Medulla oblongata (tissue), 1 donor: ENCODE data around the gene EGFR.

ENCODE experiments used
- DNase-seq: peaks from one replicate; pipeline ENCODE4 v3.0.0-alpha.2; 2015; ENCODE audit errors: extremely low spot score

The EGFR gene

DNA sequence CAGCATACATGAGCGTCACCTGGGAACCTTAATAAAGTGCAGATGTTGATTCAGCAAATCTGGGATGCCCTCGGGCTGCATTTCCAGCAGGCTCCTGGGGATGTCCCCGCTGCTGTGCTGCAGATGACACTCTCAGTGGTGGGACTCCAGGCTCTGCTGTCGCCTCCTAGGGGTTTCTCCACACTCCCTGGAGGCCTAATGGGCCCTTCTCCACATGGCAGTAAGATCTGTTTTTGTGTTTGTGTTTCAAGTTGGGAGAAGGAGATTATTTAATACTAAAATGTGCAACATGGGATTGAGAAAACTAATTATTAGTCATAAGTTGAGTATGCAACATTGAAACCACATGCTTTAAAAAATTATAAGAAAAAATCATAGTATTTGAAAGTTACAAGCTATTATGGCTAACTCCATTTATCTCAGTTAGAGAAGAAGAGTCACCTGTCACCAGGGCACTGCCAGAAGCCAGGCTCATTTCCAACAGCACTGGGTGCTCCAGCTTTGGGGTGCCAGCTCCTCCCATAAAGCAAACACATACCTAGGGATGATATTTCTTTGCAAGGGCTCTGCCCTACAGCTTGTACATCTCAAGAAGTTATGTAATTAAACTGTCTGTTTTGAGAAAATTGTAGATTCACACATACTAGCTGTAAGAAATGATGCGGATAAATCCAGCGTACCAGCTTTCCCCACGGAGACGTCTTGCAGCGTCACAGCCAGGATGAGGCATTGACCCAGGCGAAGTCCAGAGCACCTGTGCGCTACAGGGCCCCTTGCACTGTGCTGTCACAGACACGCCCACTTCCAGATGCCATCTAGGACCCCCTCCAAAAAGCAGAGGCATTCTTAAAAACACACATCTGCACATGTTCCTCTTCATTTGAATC, 106.4 kb downstream of the EGFR start:
- no peak for DNase-seq

DNA sequence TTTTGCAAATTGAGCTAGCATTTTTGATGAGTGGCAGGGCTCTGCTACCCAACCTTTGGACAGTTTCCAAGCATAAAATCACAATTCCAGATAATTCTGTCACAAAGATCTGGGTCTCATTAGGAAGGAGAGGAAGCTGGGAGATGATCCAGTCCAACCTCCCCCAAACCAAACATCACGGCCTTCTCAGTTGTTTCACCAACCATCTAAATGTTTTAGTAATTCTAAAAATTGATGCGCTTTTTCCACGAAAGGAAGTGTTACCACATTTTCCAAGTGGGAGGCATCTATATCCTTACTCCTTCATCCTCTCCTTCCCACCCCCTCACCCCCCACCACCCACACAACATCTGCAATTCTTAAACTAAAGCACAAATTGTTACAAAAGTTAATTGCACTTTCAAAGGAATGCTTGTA, 108.3 kb downstream of the EGFR start:
- no peak for DNase-seq

DNA sequence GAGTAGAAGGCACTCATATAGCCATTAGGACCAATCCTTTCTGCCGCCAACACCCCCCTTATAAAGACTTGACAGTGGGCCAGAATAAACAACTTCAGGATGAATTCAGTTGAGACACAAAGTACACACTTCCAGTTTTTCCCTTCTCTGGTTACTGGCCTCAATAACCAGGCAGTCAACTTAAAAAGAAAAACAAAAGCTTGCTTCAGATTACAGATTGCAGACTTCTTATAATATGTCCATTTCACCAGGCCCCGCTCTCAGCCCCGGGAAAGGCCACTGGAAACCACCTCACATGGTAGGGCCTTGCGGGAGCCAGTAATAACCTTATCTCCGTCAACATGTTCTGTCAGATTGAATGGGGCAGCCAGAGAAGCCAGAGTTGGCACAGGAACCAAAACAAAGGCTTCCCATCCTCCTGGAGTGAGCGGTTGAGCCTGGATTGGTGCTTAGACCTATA, 108.8 kb downstream of the EGFR start:
- no peak for DNase-seq

DNA sequence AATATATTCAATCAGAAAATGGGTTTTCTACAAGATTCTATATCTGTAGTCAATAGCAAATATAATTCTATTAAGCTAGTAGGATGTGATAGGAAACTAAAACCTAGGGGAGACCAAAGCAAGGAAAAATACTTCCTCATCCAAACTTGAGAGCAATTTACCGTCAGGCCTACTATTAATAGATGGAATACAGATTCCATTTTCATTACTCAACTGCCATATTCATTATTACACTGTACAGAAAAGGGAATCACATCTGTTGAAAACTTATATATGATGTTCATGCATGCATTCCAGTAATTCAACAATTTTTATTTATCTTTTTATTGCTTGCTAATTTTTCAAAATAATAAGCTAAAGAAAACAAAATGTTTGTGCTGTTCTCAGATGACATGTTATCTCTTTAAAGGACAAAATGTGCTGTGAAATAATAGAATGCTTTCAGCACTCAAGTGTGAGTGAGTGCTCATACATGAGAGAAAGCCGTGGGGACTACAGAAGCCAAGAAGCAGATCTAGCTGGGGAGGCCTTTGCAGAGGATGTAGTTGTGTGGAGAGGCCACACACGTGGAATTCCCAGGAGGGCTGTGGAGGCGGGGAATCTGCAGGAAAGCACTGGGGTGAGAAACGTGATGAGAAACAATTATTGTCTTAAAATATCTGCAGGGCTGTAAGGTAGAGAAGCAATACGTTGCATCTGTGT, 110.0 kb downstream of the EGFR start:
- DNase-seq, result no peak

DNA sequence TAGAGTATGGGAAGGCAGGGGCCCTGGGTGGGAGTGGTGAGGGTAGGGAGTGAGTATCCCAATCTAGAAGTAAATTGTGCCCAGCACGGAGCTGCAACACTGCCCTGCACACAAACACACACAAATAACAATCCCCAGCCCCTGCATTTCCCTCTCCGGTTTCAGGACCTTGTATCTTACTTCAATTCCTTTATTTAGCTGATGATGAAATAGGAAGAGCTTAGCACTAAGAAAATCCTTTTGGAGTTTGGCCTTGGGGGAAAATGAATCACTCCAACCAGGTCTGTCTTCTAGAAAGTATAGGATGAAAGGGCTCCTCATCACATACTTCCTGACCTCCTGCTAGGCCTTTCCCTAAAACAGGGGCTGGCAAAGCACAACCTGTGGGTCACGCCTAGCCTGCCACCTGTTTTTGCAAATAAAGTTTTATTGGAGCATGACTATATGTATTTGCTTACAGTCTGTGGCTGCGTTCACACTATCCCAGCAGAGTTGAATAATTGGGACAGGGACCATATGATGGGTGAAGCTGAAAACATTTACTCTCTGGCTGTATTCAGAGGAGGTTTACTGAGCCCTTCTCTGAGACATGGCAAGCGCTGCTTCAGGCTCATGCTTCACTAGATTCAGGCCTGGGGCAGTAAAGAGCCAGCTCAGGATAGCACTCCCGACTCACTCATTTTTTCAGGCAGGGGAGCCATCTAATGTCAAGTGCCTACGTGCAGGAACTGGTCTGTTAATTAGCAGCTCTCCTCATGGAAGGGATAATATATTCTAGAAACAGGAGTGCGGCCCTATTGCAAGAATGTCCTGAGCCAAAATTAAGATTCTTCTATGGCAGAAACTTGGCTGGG, 111.0 kb downstream of the EGFR start:
- peak; percentile 28 for DNase-seq

DNA sequence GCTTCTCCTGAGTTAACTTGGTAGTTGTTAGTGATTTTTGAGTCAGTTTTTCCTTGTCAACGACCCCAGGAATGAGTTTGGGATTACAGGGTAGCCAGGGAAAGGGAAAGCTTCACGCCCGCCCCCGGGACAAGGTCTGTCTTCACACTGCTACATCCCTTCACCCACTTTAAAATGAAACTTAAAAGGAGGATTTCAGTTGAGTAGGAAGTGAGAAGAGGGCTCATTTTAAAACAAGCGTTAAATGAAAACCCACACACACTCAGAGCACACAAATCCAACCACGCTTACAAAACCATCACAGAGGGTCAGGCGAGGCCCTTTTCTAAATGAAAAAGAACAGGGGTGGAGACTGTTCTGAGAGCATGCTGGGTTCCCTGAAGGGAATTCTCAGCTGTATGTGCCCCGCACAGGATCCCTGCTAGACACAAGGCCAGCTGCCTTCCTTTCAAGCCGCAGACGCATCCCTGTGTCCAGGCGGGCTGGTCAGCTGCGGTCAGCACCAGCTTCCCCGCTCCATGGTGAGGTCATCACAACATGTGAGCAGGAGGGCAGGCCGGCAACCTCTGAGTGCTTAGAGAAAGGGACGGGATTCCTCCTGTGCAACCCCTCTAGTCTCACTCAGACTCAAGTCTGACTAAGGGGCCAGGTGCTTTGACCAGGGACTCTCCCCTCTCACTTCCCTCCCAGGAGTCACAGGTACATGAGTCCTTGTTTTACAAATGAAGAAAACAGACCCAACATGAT, 111.8 kb downstream of the EGFR start:
- peak; percentile 25 for DNase-seq

DNA sequence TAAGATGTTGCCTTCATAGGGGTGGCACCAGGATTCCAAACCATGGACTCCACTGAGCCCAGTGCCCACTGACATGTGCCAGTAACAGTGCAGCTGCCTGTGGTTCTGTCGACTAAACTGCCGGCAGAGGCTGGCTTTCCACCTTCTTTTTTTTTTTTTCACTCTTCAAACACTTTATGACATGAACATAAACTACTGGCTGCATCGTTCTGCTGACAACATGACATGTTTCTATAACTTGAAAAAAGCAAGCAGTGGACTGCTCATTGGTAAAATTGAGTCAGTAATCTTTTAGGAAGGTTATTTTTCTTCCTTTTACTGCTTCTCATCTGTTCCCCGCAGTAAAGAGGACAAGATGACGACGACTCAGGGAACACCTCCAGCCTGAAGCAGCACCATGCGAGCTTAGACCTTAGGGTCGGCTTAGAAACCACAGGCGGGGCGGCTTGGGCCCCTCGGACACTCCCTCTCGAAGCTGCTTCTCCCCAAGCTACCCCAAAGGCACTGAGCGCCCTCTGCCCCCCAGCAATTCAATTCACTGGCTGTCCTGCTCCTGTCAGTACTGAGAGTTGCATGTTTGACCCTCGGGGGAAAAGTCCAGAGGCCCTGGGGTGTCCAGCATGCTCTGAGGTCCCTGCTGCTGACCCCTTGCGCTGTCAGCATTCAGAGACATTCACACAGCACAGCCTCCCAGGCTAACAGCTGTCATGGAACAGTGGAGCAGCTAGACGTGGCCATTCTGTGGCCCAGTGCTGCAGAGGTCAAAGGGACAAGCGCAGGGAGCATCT, 112.5 kb downstream of the EGFR start:
- DNase-seq, result no peak

DNA sequence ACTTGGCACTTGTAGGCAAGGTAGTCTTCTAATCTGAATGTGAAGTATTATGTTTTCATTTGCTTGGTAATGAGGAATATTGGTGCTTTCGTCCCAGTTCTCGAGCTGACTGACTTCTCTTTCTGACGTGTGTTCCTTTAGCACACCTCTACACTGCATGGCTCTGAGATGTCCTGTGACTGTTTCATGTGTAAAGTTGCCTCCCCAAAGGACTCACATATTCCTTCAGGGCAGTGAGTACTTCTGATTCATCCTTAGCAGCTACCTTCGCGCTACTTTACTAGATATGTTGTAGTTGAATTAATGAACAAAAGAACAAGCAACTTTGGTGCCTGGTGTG, 113.7 kb downstream of the EGFR start:
- no peak for DNase-seq

DNA sequence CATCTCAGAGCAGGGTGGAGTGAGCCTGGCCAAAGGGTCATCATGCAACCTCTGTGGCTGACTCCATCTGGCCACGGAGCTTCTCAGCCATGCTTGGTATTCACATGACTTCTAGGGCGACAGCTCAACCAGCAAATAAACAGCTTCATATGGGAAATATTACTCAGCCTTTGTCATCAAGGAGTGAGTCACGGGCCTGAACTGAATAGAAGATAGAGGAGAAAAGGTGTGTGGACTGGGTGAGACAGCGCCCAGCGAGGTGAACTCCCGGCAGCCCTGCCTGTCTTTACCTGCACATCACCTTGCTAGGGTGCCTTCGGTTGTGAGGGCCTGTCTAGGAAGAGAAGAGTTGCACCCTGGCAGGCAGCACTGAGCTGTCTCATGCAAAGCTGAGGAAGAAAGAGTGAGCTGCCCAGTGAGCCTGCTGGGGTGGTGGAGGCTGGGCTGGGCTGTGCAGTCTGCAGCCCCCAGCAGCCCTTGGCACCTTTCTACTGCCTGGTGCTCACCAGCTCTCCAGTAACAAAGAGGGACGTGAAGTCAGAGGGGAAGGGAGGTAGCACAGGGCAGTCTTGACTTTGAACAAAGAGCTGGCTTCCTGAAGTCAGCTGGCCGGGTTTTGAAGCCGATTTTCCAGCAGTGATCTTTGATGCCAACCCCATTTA, 114.2 kb downstream of the EGFR start:
- DNase-seq, result no peak

DNA sequence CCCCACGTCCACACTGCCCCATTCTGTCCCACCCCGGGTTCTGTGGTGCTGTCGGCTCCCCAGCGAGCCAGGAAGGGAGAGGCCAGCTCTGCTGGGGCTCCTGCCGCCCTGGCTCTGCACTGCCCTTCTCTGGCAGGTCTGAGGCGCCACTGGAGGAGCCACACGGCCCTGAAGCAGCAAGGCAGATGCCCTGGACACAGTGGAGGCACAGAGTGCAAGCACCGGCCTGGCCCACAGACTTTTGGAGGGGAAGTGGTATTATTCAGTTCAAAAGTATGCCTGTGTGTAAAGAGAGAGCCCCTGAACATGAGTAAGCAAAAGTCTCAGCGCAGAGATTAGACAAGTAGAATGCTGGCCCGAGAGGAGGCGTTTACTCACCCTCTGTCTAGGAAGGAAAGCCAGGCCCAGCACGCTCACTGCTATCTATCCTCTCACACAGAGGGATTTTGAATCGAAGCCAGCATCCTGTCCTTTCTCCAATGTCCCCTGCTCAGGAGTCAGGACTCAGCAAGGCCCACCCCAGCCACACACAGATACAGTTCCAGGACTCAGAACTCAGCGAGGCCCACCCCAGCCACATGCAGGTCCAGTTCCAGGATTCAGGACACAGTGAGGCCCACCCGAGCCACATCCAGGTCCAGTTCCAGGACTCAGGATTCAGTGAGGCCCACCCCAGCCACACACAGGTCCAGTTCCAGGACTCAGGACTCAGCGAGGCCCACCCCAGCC, 115.0 kb downstream of the EGFR start:
- DNase-seq, result no peak

DNA sequence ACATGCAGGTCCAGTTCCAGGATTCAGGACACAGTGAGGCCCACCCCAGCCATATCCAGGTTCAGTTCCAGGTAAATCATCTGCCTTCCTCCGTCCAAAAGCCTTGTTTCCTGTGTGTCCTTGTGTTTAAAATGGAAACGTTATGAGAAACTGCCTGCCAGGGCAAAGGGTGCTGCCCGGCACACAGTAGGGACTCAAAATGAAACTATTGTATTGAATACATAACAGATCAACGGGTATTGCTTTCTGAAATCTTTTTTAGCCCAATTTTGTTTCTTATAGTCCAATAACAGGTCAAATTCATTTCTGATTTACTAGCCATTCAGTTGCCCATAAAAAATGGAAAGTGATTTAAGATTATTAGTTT, 115.5 kb downstream of the EGFR start:
- DNase-seq, result no peak

DNA sequence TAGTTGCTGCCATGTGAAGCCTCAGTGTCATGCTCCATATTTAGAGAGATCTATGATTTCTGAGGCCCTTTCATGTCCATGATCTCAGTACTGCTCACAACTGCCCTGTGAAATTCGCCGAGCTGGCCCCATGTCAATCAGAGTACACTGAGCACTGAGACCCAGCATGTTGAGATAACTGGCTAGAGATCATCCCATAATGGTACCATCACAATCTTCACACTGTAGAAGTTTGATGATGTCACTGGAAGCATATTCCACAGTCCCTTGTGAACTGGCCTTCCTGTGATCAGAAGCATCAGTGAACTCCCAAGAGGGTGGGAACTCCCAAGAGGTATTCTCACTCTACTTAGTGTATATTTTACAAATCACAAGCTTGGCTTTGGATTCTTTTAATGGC, 116.0 kb downstream of the EGFR start:
- DNase-seq, result no peak

DNA sequence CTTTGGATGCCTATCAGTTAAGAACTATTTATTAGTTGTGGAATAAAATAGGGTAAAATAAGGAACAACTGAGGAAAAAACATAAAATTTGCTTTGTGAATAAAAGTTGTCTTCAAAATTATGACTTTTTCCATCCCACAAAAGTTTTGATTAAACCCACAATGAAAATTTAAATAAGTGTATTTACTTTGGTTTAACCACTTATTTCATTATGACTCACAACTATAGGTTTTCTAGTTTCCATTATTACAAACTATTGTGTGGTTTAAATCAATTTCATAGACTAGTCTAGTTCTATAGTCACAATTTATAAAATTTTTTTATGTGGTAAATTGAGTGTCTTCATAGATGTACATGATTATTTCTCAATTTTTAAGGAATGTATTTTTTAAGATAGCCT, 116.6 kb downstream of the EGFR start:
- DNase-seq, result no peak

DNA sequence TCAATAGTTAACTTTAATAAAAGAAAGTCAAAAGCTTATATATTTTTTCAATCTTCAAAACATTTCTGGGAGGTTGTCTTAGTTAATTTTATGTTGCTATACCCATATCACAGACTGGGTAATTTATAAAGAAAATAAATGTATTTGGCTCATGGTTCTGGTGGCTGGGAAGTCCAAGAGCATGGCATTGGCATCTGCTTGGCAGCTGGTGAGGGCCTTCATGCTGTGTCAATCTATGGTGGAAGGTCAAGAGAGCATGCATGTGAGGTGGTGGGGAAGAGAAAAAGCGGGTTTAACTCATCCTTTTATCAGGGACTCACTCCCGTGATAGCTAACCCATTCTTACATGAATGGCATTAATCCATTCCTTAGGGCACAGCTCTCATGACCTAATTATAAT, 119.8 kb downstream of the EGFR start:
- DNase-seq, result no peak

DNA sequence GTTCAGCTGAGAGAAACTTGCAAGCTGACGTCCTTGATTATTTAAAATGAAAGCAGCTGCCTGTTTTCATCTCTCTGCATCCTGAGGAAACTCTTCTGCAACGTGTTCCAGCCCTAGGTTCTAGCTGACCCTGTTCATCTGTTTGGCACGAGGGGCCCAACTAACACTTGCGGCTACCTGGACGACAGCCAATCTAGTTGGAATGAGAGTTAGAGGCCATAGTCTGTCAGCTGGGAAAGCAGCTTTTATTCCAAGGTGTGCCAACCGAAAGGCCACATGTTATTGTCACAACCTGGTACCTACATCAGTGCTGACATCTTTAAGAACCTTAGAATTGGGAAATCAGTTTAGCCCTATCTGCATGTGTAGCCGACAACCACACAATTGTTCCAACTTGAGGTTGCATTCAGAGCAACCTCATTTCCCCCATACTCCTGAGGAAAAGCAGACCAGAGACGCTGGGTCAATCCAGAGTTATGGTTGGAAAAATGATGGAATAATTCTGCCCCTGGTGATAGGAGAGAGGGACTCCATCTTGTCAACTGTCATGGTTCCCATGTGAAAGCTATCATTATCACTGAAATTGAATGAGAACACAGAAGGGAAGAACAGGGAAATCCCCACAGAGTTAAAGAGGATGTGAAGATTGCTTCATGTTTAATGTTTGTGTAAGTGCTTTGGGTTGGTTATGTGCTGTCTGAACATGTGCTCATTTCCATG, 121.6 kb downstream of the EGFR start:
- no peak for DNase-seq

DNA sequence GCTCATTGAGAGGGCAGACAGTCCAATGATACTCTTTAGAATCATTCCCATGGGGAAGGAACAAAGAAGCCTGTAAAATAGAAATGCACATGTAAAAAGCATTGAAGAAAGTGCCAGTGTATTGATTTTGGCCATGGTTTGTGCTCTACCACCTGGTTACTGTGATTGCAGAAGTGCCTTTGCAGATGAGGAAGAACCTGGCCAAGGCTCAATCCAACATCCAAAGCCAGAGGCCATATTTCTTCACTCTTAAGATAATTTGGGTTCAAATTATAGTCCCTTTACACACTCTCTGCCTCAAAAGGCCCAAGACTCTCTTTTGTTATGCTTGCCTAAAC, 122.1 kb downstream of the EGFR start:
- DNase-seq, result no peak

DNA sequence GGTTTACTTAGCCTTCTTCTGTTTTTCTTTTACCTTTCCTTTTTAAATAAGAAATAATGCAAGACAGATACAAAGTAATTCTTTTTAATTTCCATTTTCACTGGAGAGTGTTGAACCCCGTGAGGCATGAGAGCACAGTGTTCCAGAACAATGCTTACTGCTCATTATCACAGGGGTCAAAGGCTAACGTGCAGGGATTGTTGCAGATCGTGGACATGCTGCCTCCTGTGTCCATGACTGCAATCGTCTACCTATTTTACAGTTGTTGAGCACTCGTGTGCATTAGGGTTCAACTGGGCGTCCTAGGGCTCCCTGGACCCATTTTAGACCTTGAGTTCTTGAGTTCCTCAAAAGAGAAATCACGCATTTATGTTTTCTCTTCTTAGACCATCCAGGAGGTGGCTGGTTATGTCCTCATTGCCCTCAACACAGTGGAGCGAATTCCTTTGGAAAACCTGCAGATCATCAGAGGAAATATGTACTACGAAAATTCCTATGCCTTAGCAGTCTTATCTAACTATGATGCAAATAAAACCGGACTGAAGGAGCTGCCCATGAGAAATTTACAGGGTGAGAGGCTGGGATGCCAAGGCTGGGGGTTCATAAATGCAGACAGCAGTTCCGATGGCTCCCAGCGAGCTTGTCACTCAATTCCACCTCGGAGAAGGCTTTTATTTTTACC, 124.2 kb downstream of the EGFR start:
- no peak for DNase-seq
